GM19239 (cell line): ENCODE data around the gene DHRS7B.
"Not testable (repeated sequence)": the region's sequence is repeated elsewhere in the genome, so short reads cannot be mapped to it uniquely, and the experiment has no call there.

Source experiments
- DNase-seq: peaks from one replicate; pipeline ENCODE4 v3.0.0; 2011; ENCODE audit warnings: low spot score; ENCODE audit not compliant: insufficient read length
- FAIRE-seq: peaks from 2 replicates; lab custom pipeline; 2011; peaks lifted over from hg19 to GRCh38; lab: Jason Lieb, UNC

The DHRS7B gene

GRCh38 chr17:21126645-21127508 is at the start of gene DHRS7B:
Gene DHRS7B (plus strand): TSS chr17:21126964. CDS start chr17:21126972, 8 bp downstream.
- FAIRE-seq (peak; percentile 100), DNase-seq (peak; percentile 86)

- FAIRE-seq, result no peak
- DNase-seq, result no peak
Observed at GRCh38 chr17:21077281-21077680, 49.5 kb upstream of the DHRS7B start.

- no peak for DNase-seq
Observed at GRCh38 chr17:21078016-21078780, 48.6 kb upstream of the DHRS7B start.

GRCh38 chr17:21079196-21079595 is 47.6 kb upstream of the DHRS7B start:
- DNase-seq (no peak), FAIRE-seq (no peak)

More at GRCh38 chr17:21078016-21078780, 48.6 kb upstream of the DHRS7B start:
- FAIRE-seq, result no peak

- DNase-seq (no peak), FAIRE-seq (no peak)
Observed at GRCh38 chr17:21082001-21082436, 44.7 kb upstream of the DHRS7B start.

GRCh38 chr17:21085280-21085679 is 41.5 kb upstream of the DHRS7B start:
- not testable (repeated sequence) for DNase-seq, FAIRE-seq

GRCh38 chr17:21085707-21086106 is 41.1 kb upstream of the DHRS7B start:
- DNase-seq, result no peak
- no peak for FAIRE-seq

- DNase-seq, result no peak
- FAIRE-seq, result peak; percentile 64
Observed at GRCh38 chr17:21089145-21089544, 37.6 kb upstream of the DHRS7B start.

- DNase-seq (peak; percentile 36), FAIRE-seq (peak; percentile 26)
Observed at GRCh38 chr17:21089933-21090901, 36.5 kb upstream of the DHRS7B start.

- no peak for DNase-seq
- FAIRE-seq, result no peak
Observed at GRCh38 chr17:21090902-21091618, 35.7 kb upstream of the DHRS7B start.

- DNase-seq, result no peak
Observed at GRCh38 chr17:21094298-21094704, 32.5 kb upstream of the DHRS7B start.

GRCh38 chr17:21095735-21096134 is 31.0 kb upstream of the DHRS7B start:
- no peak for DNase-seq
- FAIRE-seq, result no peak

More at GRCh38 chr17:21094298-21094704, 32.5 kb upstream of the DHRS7B start:
- no peak for FAIRE-seq

GRCh38 chr17:21096874-21097273 is 29.9 kb upstream of the DHRS7B start:
- FAIRE-seq (no peak), DNase-seq (no peak)

- FAIRE-seq (peak; percentile 93), DNase-seq (peak; percentile 75)
Observed at GRCh38 chr17:21098934-21099689, 27.7 kb upstream of the DHRS7B start.

GRCh38 chr17:21100636-21101035 is 26.1 kb upstream of the DHRS7B start:
- no peak for DNase-seq
- FAIRE-seq, result no peak

GRCh38 chr17:21104608-21105007 is 22.2 kb upstream of the DHRS7B start:
- FAIRE-seq (no peak), DNase-seq (no peak)

- FAIRE-seq (no peak), DNase-seq (no peak)
Observed at GRCh38 chr17:21105064-21105894, 21.5 kb upstream of the DHRS7B start.

GRCh38 chr17:21106316-21106715 is 20.4 kb upstream of the DHRS7B start:
- FAIRE-seq (no peak), DNase-seq (no peak)
